ENCODE data around the gene ZAR1. TPM values are rescaled to one million over a fixed set of nuclear protein-coding genes. Genes with fewer than 3 reads are reported as not detected.

ZAR1 gene
- total RNA-seq, 1 donor = not detected

DNA sequence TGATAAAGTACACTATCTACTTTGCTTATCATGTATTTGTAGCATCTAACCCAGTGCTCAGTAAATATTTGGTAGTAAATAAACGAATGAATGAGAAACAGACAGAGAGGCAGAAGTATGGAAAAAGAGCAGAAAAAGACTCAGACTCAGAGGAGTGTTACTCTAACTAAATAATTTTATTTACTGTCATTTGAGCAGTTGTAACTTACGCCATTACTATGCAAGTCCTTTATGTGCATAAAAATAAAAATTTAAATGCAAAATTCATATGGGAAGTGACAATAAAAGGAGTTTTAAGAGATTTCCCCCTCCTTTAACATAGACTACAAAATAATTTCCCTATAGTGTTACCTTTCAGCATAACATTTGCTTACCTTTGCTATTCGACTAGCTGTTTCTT is 49.5 kb downstream of the ZAR1 start:
- Histone ChIP-seq H3K9me3 (ENCODE audit: low read depth, low read length) (no peaks in the 10 kb centered on the region), H3K4me3 (ENCODE audit: insufficient read depth, low read length) (no peak overlapping the region), H3K27ac (ENCODE audit: low read depth, low read length) (no peak overlapping the region), H3K36me3 (ENCODE audit: insufficient read depth, low read length) (peaks cover 49% of the 10 kb centered on the region), H4K20me1 (ENCODE audit: insufficient read depth, low read length) (no peaks in the 10 kb centered on the region), H3K27me3 (ENCODE audit: insufficient read depth, low read length) (no peaks in the 10 kb centered on the region), H2AFZ (ENCODE audit: low read length) (no peak overlapping the region), H3K4me1 (ENCODE audit: insufficient read depth, low read length) (no peaks in the 10 kb centered on the region), H3K79me2 (ENCODE audit: insufficient read depth, low read length) (no peaks in the 10 kb centered on the region), H3K4me2 (ENCODE audit: insufficient read depth, low read length) (no peak overlapping the region)
- no peak for DNase-seq (ENCODE audit: insufficient read length, low spot score, missing footprints)
- no peak for TF ChIP-seq CTCF (IDR thresholded peaks at IDR 0.05; ENCODE audit: extremely low read depth, low read depth, low read length)

DNA sequence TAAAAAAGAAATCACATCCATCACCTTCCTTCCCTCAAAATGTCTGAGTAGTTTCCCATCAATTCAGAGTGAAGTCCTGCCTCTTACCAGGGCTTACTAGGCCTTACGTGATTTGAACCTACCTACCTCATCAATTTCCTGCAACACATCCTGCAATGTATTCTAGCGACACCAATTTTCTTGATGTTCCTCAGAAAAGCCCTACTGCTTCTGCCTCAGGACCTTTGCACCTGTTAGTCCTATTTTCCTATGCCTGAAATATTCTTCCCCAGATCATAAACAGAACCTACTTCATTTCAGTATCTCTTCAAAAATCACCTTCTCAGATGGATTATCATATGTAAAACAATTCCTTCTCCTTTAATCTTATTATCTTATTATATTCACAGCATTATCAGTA is 52.8 kb downstream of the ZAR1 start:
- no peak for TF ChIP-seq CTCF (IDR thresholded peaks at IDR 0.05; ENCODE audit: extremely low read depth, low read depth, low read length)
- H3K27me3 ChIP-seq (ENCODE audit: insufficient read depth, low read length) = no peaks in the 10 kb centered on the region
- H3K36me3 ChIP-seq (ENCODE audit: insufficient read depth, low read length) = peaks cover 53% of the 10 kb centered on the region
- H3K4me3 ChIP-seq (ENCODE audit: insufficient read depth, low read length) = no peak overlapping the region
- no peak overlapping the region for H2AFZ ChIP-seq (ENCODE audit: low read length)
- no peaks in the 10 kb centered on the region for H3K4me1 ChIP-seq (ENCODE audit: insufficient read depth, low read length)
- no peak overlapping the region for H3K4me2 ChIP-seq (ENCODE audit: insufficient read depth, low read length)
- H4K20me1 ChIP-seq (ENCODE audit: insufficient read depth, low read length) = no peaks in the 10 kb centered on the region
- H3K9me3 ChIP-seq (ENCODE audit: low read depth, low read length) = no peaks in the 10 kb centered on the region
- H3K79me2 ChIP-seq (ENCODE audit: insufficient read depth, low read length) = no peaks in the 10 kb centered on the region
- H3K27ac ChIP-seq (ENCODE audit: low read depth, low read length) = no peak overlapping the region
- DNase-seq (ENCODE audit: insufficient read length, low spot score, missing footprints) = no peak

DNA sequence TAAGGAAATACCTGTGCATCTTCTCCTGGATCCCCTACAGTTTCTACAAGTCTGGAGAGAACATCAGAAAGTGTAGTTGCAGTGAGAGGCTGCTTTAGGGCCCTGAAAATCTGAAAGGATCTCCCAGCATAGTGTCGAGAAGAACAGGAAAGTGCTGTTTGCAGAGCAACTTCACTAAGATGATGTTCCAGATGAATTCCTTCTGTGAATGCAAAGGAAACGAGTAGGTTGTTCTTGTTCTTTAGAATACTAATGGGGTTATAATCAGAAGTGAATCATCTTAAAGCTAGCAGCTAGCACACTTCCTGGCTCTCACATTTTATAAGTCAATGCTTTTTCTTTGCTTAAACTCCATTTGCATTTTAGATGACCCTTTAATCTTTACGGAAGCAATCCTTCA is 53.7 kb downstream of the ZAR1 start:
- TF ChIP-seq CTCF (IDR thresholded peaks at IDR 0.05; ENCODE audit: extremely low read depth, low read depth, low read length) = no peak
- Histone ChIP-seq H3K4me3 (ENCODE audit: insufficient read depth, low read length) (no peak overlapping the region), H3K27ac (ENCODE audit: low read depth, low read length) (no peak overlapping the region), H3K36me3 (ENCODE audit: insufficient read depth, low read length) (peaks cover 53% of the 10 kb centered on the region), H3K9me3 (ENCODE audit: low read depth, low read length) (no peaks in the 10 kb centered on the region), H4K20me1 (ENCODE audit: insufficient read depth, low read length) (no peaks in the 10 kb centered on the region), H2AFZ (ENCODE audit: low read length) (no peak overlapping the region), H3K4me2 (ENCODE audit: insufficient read depth, low read length) (no peak overlapping the region), H3K27me3 (ENCODE audit: insufficient read depth, low read length) (no peaks in the 10 kb centered on the region), H3K79me2 (ENCODE audit: insufficient read depth, low read length) (no peaks in the 10 kb centered on the region), H3K4me1 (ENCODE audit: insufficient read depth, low read length) (no peaks in the 10 kb centered on the region)
- no peak for DNase-seq (ENCODE audit: insufficient read length, low spot score, missing footprints)

Other genes starting within 250 kb of the ZAR1 start
- gene TEC, start 220.4 kb upstream of the ZAR1 start, total RNA-seq = 1.5 and 1.8 TPM in 2 replicates
- gene SLAIN2, start 148.7 kb upstream of the ZAR1 start, total RNA-seq = 64.1 and 77.2 TPM in 2 replicates
- not detected in 2 replicates for gene SLC10A4, start 6.9 kb upstream of the ZAR1 start, total RNA-seq